Measurements from ENCODE around the gene PPEF2.

Gene PPEF2

DNA sequence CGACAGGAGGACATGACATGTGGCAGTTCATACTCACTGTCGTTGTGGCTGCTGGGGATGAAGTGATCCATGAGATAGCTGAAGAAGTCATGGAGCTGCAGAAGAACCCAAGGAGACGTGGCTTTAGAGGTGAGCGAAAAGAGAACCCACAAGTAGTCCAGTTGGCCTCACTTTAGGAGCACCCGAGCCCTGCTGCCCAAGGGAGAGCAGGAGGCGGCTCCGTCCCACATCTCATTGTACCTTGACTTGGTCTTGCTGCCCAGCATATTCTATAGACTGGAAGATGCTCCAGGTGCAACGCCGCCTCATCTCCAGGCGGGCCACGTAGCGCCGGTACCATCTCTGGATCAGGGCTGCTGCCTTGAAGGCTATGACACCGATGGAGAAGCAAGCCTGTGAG is 10.6 kb downstream of the PPEF2 start:
- DNase-seq, result no peak

DNA sequence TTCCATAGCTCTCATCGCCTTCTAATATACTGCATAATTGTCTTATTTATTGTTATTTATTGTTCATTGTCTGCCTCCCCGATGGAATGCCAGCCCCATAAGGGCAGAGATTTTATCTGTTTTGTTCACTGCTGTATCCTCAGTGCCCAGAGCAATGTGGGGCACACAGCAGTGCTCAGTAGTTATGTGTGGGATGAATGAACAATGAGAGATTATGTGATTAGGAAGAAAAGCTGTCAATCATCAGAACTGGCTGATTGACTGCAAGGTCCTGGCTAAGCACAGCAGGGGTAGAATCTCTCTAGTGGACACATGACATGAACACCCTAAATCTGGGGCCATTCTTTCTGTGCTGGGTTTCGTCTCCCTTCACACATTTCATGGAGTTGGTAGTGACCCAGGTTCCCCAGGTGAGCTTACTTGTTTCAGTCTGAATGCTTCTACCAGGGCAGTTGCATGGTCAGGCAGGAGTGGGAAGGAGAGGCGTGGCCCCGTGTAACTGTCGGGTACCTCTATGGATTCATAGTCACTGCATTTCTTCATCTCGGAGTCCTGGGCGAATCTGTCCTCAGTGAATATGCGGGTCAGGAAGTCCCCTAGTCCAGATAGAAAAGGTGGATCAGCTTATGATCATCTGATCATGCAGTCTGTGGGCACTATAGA is 12.6 kb downstream of the PPEF2 start:
- no peak for DNase-seq

GRCh38 chr4:75886104-75886503 is 16.1 kb downstream of the PPEF2 start:
- no peak for DNase-seq

DNA sequence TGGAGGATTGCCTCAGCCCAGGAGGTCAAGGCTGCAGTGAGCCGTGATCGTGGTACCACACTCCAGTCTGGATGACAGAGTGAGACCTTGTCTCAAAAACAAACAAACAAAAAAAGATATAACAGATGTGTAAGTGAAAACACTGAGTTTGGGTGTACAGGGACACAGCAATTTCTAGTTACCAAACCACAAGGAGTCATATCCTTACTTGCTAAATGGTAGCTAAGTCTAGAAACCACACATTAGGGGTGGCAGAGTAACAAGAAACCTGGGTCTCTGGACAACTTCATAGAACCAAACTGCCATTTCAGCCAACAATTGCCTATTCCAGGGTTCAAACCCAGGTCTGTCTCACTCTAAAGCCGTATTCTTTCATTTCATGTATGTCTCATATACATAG is 20.8 kb downstream of the PPEF2 start:
- no peak for DNase-seq

DNA sequence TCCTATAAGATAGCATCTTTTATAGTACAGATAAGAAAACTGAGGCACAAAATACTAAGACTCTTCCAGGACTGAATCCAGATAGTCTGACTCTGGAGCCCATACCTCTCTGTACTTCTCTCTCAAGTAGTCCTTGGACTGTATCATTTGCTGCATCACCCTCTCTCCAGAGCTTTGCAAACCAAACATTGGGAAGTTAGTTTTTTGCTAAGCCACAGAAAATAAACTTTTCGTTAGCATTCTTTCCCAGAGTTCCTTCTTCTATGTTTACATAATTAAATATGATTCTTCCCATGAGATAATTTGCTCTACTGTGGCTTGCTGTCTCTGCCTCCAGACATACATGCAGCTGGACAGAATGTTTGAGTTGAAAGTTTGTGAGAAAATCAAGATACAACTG is 22.0 kb downstream of the PPEF2 start:
- DNase-seq, result no peak

DNA sequence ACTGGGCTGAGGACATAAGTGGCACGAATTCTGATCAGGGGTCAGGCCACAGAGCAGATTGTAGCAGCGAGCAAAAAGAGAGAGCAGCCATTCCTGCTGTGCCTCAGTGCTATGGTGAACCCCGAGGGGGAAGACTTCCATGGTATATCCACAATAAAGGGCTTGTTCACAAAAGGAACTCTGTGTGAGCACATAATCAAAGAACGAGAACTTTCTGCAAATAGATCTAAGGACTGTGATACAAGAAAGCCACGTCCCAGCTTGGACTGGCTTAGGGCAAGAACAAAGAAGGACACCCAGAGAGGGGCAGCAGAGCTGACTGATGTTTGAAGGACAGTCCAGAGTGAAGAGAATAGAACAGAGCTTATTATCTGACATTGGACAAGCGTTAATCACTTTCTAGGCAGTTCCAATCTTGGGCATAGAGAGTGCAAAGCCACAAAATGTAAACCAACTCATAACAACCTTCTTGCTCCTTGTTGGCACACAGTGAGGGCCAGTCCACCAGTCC is 24.0 kb downstream of the PPEF2 start:
- DNase-seq, result no peak

- no peak for DNase-seq
These were observed 26.0 kb downstream of the PPEF2 start for GRCh38 chr4:75876218-75876617.

GRCh38 chr4:75869100-75869499 is 33.2 kb downstream of the PPEF2 start:
- DNase-seq, result no peak

DNA sequence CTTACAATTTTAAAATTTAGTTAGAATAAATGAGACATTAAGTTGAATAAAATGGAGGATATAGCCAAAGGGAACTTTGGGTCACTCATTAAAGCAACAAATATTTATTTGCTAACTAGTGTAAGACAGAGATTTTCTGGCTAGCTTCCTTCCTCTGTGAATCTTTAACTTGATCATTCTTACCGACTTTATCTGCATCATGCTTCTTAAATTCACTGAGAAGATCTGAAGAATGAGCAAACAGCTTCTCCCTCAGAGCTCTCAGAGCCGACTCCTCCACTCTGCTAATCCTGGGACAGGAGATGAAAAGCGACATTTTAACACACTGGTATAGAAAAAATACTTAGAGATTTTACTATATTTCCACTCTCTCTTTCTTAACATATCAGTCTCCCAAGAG is 35.1 kb downstream of the PPEF2 start:
- DNase-seq, result no peak

- no peak for DNase-seq
These were observed 41.6 kb downstream of the PPEF2 start for GRCh38 chr4:75860606-75861005.

- DNase-seq, result no peak
These were observed 43.5 kb downstream of the PPEF2 start for GRCh38 chr4:75858721-75859120.

DNA sequence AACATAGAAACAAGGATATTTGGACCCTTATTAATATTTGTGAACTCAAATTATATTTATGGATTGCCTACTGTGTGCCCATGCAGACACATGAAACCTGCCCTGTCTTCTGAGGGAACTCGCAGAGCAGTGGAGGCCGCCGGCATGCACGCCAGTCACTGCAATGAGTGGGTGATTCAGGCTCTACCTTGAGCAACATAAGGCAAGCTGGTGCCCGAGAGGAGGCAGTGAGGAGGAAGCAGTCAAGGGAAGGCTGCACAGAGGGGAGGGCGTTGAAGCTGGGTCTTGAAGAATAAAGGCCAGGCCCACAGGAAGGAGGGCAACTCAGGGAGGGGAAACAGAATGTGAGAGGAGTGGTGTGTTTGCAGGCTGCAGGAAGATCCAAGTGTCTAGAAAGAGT is 52.8 kb downstream of the PPEF2 start:
- no peak for DNase-seq

DNA sequence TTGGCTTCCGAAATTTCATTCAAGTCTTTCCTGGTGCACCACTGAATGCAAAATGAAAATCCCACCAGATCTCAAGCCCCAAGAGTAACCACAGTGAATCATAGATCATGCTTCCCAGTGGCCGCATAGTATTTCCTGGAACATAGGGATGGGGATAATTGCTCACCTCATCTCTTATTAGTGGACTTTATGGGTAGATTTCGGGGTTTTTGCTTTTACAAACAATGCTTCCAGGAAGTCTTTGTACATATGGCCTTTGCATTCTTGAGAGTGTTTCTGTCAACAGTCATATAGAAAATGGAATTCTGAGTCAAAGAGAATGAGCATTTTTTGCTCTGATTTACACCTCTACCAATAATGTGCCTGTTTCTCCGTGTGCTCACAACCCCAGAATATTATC is 53.4 kb downstream of the PPEF2 start:
- no peak for DNase-seq

- DNase-seq, result peak; percentile 19
These were observed 54.0 kb downstream of the PPEF2 start for GRCh38 chr4:75848171-75848760.

- no peak for DNase-seq
These were observed 56.3 kb downstream of the PPEF2 start for GRCh38 chr4:75845992-75846391.

GRCh38 chr4:75844151-75844662 is 58.0 kb downstream of the PPEF2 start:
- DNase-seq, result no peak

DNA sequence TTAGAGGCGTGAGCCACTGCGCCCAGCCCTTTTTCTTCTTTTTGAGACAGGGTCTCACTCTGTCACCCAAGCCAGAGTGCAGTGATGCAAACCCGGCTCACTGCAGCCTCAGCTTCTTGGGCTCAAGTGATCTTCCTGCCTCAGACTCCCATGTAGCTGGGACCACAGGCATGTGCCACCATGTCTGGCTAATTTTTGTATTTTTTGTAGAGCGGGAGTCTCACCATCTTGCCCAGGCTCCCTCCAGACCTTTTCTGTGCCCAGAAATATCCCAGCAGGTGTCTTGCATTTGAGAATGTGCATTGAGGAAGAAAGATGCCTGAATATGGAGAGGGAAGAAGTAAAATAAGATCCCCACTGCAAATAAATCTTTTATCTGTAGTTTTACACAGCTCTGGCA is 58.7 kb downstream of the PPEF2 start:
- no peak for DNase-seq

GRCh38 chr4:75841641-75842520 is 60.4 kb downstream of the PPEF2 start:
- no peak for DNase-seq

DNA sequence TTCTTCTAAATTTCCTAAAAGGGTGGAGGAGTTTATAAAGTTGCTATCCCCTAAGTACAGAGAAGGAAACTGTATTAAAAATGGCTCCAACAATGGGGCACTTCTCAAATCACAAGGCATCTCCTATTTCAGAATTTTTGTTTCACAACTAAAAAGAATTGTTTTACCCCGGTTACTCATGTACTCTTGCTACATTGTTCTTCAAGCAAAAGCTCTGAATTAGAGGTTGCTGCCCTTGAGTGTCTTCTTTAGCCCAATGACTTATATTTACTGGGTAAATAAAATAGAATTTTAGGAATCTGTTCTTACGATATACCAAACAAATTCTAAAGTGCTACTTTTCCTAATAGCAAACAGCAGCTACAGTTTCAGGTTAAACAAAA is 67.5 kb downstream of the PPEF2 start:
- DNase-seq, result no peak

DNA sequence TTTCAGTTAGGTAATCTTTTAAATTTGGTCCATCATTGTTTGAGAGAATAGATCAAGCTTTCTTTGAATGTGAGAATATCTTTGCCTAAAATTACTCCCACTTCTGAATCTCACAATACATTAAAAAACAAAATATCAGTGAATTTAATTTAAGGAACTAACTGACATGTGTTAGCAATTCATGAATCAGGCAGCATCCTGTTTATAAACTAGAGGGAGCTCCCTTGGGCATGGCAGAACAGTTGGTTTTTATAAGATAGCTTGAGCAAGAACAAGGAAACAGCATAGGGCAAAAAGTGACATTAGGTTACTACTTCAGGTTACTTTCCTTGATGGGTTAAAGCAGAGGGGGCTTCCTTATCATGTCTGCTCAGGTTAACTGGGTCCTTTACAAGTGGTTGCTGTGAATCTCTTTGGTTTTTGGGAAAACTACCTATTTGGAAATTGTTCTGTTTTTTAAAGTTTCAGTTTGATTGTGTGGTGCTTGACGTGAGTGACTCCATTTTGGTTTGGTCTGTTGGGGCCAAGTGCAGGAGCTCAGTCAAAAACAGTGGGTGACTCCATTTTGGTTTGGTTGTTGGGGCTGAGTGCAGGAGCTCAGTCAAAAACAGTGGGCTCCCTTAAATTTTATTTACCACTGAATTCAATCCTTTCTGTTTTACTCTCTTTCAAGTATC is 68.0 kb downstream of the PPEF2 start:
- no peak for DNase-seq

DNA sequence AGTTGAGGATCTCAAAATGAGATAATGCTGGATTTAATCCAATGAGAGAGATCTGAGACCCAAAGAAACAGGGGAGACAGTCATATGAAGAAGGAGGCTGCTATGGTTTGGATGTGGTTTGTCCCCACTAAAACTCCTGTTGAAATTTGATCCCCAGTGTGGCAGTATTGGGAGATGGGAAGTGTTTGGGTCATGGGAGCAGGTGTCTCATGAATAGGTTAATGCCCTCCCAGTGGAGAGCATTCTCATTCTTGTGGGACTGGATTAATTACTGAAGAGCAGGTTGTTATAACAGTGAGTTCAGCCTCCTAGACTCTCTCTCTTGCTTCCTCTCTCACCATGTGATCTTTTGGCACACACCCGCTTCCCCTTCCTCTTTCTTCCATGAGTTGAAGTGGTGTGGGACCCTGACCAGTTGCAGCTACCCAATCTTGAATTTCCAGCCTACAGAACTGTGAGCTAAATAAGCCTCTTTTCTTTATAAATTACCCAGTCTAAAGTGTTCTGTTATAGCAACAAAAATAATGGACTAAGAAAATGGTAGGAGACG is 70.3 kb downstream of the PPEF2 start:
- DNase-seq, result no peak

- no peak for DNase-seq
These were observed 71.3 kb downstream of the PPEF2 start for GRCh38 chr4:75830906-75831305.

GRCh38 chr4:75823812-75824211 is 78.4 kb downstream of the PPEF2 start:
- DNase-seq, result no peak
